GM23248 (cell line): ENCODE measurements around the gene PHLDB2. TPM values are rescaled to one million over a fixed set of nuclear protein-coding genes. Genes with fewer than 3 reads are reported as not detected.
A peak's percentile ranks its signal among the peaks of the same experiment; 100 is the strongest.

ENCODE experiments used
- DNase-seq: peaks from one replicate; pipeline ENCODE4 v3.0.0-alpha.2; 2015
- H2AFZ ChIP-seq: fragments of 200-600 bp; sonication (generic); 2 replicates; pipeline ENCODE4 v1.6.1; 2016; ENCODE audit warnings: antibody characterized with exemption
- H3F3A ChIP-seq: fragments of 200-600 bp; sonication (generic); 2 replicates; pipeline ENCODE4 v1.6.1; 2016; ENCODE audit warnings: mild to moderate bottlenecking, antibody characterized with exemption, mixed run types; ENCODE audit not compliant: insufficient read depth
- H3K27ac ChIP-seq: fragments of 200-600 bp; sonication (generic); 2 replicates; pipeline ENCODE4 v1.5.1; 2016; ENCODE audit warnings: mild to moderate bottlenecking
- H3K27me3 ChIP-seq: fragments of 200-600 bp; sonication (generic); replicated peaks from 2 replicates; pipeline ENCODE4 v1.6.1; 2016; ENCODE audit warnings: mild to moderate bottlenecking; ENCODE audit not compliant: insufficient read depth
- H3K36me3 ChIP-seq: fragments of 200-600 bp; sonication (generic); 2 replicates; pipeline ENCODE4 v1.6.1; 2016; ENCODE audit warnings: low read depth, mild to moderate bottlenecking
- H3K4me1 ChIP-seq: fragments of 200-600 bp; sonication (generic); 2 replicates; pipeline ENCODE4 v1.6.1; 2016; ENCODE audit warnings: mild to moderate bottlenecking; ENCODE audit not compliant: insufficient read depth
- H3K4me2 ChIP-seq: fragments of 200-600 bp; sonication (generic); one replicate; pipeline ENCODE4 v1.6.1; 2016; ENCODE audit warnings: mild to moderate bottlenecking; ENCODE audit not compliant: unreplicated experiment
- H3K4me3 ChIP-seq: fragments of 200-600 bp; sonication (generic); 2 replicates; pipeline ENCODE4 v1.5.1; 2016; ENCODE audit warnings: mild to moderate bottlenecking
- H3K79me2 ChIP-seq: fragments of 200-600 bp; sonication (generic); 2 replicates; pipeline ENCODE4 v1.6.1; 2016; ENCODE audit warnings: mild to moderate bottlenecking; ENCODE audit not compliant: insufficient read depth
- H3K9ac ChIP-seq: fragments of 200-600 bp; sonication (generic); 2 replicates; pipeline ENCODE4 v1.6.1; 2016; ENCODE audit warnings: mild to moderate bottlenecking
- H3K9me2 ChIP-seq: fragments of 200-600 bp; sonication (generic); 2 replicates; pipeline ENCODE4 v1.6.1; 2016; ENCODE audit warnings: mixed run types, mild to moderate bottlenecking, moderate library complexity; ENCODE audit not compliant: insufficient read depth
- H3K9me3 ChIP-seq: fragments of 200-600 bp; sonication (generic); one replicate; pipeline ENCODE4 v1.6.1; 2017; ENCODE audit warnings: low read depth
- H4K20me1 ChIP-seq: fragments of 200-600 bp; sonication (generic); 2 replicates; pipeline ENCODE4 v1.6.0; 2016; ENCODE audit not compliant: insufficient read depth
- EZH2 ChIP-seq: fragments of 200-600 bp; sonication (generic); IDR thresholded peaks from 2 replicates; pipeline ENCODE4 v1.6.1; 2018; ENCODE audit warnings: antibody characterized with exemption, mild to moderate bottlenecking; ENCODE audit not compliant: insufficient read depth, poor library complexity, severe bottlenecking
- EZH2phosphoT487 ChIP-seq: fragments of 200-600 bp; sonication (generic); IDR thresholded peaks from 2 replicates; pipeline ENCODE4 v1.6.1; 2018; ENCODE audit warnings: antibody characterized with exemption, moderate library complexity, mild to moderate bottlenecking, low read depth; ENCODE audit not compliant: insufficient read depth
- WGBS, 2 experiments: methylation state at CpG; one replicate each; pipeline ENCODE4 v1.1.6; 2015 to 2017; ENCODE audit warnings: low lambda C conversion rate in 2 of 2, low coverage in 1 of 2; ENCODE audit errors: missing lambda C conversion rate in 2 of 2; 5-methylcytosine and 5-hydroxymethylcytosine counted together
- in situ Hi-C: fragments of 300-500 bp; cut with MboI; formaldehyde crosslinking; loops from 2 replicates; pipeline ENCODE4 v1.15.0; 2020
- polyA plus RNA-seq: library from polyadenylated mRNA; unstranded; fragments of >200 nt; fragmentation: Nextera tagmentation; extraction: Ambion mirVana; gene quantifications from 2 replicates; pipeline ENCODE4 v1.2.1, GENCODE V29; 2016
- total RNA-seq: library from RNA; depleted of rRNA; stranded (reverse); fragments of >200 nt; shearing (Covaris generic); gene quantifications from 2 replicates; pipeline ENCODE4 v1.2.3, GENCODE V29; 2014

The PHLDB2 gene
- total and polyA plus RNA-seq, 2 experiments from 2014 or later: 55.6 to 60.6 TPM

DNA sequence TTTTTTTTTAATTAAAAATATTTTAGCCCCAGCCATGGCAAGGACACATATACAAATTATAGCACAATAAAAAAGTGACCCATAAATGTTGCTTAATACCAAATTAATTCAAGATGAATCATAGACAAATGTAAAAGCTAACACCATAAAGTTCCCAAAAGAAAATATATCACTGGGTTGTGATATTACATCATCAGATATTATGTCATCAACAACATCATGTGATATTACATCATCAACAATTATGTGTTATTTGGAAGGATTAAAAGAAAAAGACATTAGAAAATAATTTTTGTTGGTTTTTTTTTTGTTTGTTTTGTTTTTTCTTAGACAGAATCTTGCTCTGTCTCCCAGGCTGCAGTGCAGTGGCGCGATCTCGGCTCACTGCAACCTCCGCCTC lies 85.3 kb downstream of the PHLDB2 start:
- H3K36me3 ChIP-seq: peaks cover 74% of the 10 kb centered on the region
- in situ Hi-C loops: no loop called here
- no peaks in the 10 kb centered on the region for H4K20me1 ChIP-seq
- H3K27ac ChIP-seq: 0 out of 2 replicates have a peak overlapping the region, but pooled peaks have one; percentile 5
- WGBS, 2 experiments: 97 to 100% methylated on average over 4 of the region's 4 CpGs
- peaks cover 25% of the 10 kb centered on the region for H3K79me2 ChIP-seq
- no peaks in the 10 kb centered on the region for H3K9me2 ChIP-seq
- H3K9ac ChIP-seq: no peak overlapping the region
- TF ChIP-seq EZH2: no peak
- TF ChIP-seq EZH2phosphoT487: no peak
- H3K27me3 ChIP-seq: no peaks in the 10 kb centered on the region
- H3F3A ChIP-seq: peaks cover 24% of the 10 kb centered on the region
- no peak overlapping the region for H3K4me2 ChIP-seq
- peak; percentile 38 for DNase-seq
- H3K4me3 ChIP-seq: no peak overlapping the region
- H3K9me3 ChIP-seq: no peaks in the 10 kb centered on the region
- peaks cover 17% of the 10 kb centered on the region for H3K4me1 ChIP-seq
- no peak overlapping the region for H2AFZ ChIP-seq

GRCh38 chr3:111947231-111947630 lies 88.2 kb downstream of the PHLDB2 start:
- Histone ChIP-seq H3K9ac (peak overlapping the region; percentile 45), H3K27me3 (no peaks in the 10 kb centered on the region), H3K4me3 (no peak overlapping the region), H3K4me1 (peaks cover 17% of the 10 kb centered on the region), H3K9me2 (no peaks in the 10 kb centered on the region), H4K20me1 (no peaks in the 10 kb centered on the region), H3K4me2 (no peak overlapping the region), H3K36me3 (peaks cover 67% of the 10 kb centered on the region), H3F3A (peaks cover 24% of the 10 kb centered on the region), H3K79me2 (peaks cover 19% of the 10 kb centered on the region), H2AFZ (no peak overlapping the region), H3K27ac (peak overlapping the region; percentile 63), H3K9me3 (no peaks in the 10 kb centered on the region)
- peak; percentile 74 for DNase-seq
- 4% methylated on average over 1 of the region's 1 CpG for WGBS, 2 experiments
- TF ChIP-seq EZH2phosphoT487 (no peak), EZH2 (no peak)
- in situ Hi-C loops: no loop called here

DNA sequence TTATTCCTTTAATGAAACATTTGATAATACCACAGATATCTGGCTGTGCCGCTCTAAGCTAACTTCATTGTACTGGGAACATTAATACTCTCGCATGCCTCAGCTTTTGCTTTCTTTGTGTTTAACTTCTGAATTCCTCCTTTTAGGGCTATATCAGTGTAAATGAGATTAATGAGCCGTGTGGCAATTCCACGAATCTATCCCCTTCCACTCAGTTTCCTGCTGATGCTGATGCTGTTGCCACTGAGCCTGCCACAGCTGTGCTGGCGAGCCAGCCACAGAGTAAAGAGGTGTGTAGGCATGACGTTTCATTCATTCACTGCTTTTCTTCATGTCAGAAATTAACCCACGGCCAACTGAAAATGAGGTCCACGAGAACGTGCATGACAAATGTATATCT lies 89.7 kb downstream of the PHLDB2 start:
- Histone ChIP-seq H3K4me2 (no peak overlapping the region), H3K4me3 (no peak overlapping the region), H3K27me3 (no peaks in the 10 kb centered on the region), H2AFZ (no peak overlapping the region), H3K36me3 (peaks cover 66% of the 10 kb centered on the region), H3K9ac (no peak overlapping the region), H3K9me3 (no peaks in the 10 kb centered on the region), H3K4me1 (peaks cover 13% of the 10 kb centered on the region), H3K79me2 (peaks cover 19% of the 10 kb centered on the region), H3K27ac (no peak overlapping the region), H3F3A (peaks cover 20% of the 10 kb centered on the region), H4K20me1 (no peaks in the 10 kb centered on the region), H3K9me2 (no peaks in the 10 kb centered on the region)
- WGBS, 2 experiments: 90 to 92% methylated on average over 9 of the region's 9 CpGs
- no peak for DNase-seq
- in situ Hi-C loops: no loop called here
- TF ChIP-seq EZH2: no peak
- TF ChIP-seq EZH2phosphoT487: no peak

DNA sequence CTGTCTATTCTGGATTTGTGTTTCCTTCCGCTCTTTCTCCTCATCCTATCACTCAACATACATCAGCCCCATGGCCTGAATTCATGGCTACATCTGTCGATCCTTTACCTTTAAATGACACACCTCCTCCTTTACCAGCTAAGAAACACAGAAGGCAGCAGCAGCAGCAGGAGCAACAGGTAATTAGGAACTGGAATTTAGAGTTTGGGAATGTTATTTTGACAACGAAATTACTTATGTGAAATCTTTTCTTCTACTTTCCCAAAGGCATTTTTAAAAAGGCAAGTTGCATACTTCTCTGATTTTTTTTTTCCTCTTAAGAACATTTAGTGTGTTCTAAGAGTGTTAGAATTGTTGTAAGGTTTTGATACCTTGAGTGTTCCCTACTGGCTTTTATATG lies 90.6 kb downstream of the PHLDB2 start:
- Histone ChIP-seq H3K36me3 (peaks cover 58% of the 10 kb centered on the region), H3F3A (peaks cover 17% of the 10 kb centered on the region), H4K20me1 (no peaks in the 10 kb centered on the region), H3K9me3 (no peaks in the 10 kb centered on the region), H3K4me3 (no peak overlapping the region), H3K4me1 (peaks cover 19% of the 10 kb centered on the region), H2AFZ (no peak overlapping the region), H3K4me2 (no peak overlapping the region), H3K27ac (no peak overlapping the region), H3K27me3 (no peaks in the 10 kb centered on the region), H3K79me2 (peaks cover 19% of the 10 kb centered on the region), H3K9ac (no peak overlapping the region), H3K9me2 (no peaks in the 10 kb centered on the region)
- in situ Hi-C loops: no loop called here
- 95 to 96% methylated on average over 3 of the region's 3 CpGs for WGBS, 2 experiments
- no peak for DNase-seq
- TF ChIP-seq EZH2phosphoT487: no peak
- no peak for TF ChIP-seq EZH2

DNA sequence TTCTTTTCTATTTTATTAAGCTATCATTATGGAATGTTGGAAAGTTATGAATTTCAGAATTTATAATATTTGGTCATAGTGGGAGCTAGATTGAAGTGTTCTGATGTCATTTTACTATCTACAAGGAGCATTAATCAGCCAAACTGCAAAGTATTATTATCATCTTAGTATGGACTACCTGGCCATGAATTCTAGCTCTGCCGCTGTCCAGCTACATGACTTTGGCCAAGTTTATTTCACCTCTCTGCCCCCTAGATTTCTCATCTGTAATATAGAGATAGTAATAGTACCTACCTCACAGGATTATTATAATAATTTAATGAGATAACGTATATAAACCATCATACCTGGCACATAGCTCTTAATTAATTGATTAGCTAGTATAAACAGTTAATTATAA lies 92.0 kb downstream of the PHLDB2 start:
- no peak overlapping the region for H3K9ac ChIP-seq
- H4K20me1 ChIP-seq: no peaks in the 10 kb centered on the region
- H3K4me2 ChIP-seq: no peak overlapping the region
- peaks cover 17% of the 10 kb centered on the region for H3F3A ChIP-seq
- H3K27ac ChIP-seq: no peak overlapping the region
- 96 to 99% methylated on average over 2 of the region's 2 CpGs for WGBS, 2 experiments
- H3K9me3 ChIP-seq: no peaks in the 10 kb centered on the region
- peaks cover 19% of the 10 kb centered on the region for H3K79me2 ChIP-seq
- no peaks in the 10 kb centered on the region for H3K9me2 ChIP-seq
- peaks cover 49% of the 10 kb centered on the region for H3K36me3 ChIP-seq
- TF ChIP-seq EZH2 (no peak), EZH2phosphoT487 (no peak)
- no peak overlapping the region for H3K4me3 ChIP-seq
- in situ Hi-C loops: no loop called here
- H2AFZ ChIP-seq: no peak overlapping the region
- H3K4me1 ChIP-seq: peaks cover 20% of the 10 kb centered on the region
- H3K27me3 ChIP-seq: no peaks in the 10 kb centered on the region
- no peak for DNase-seq
